Hepatocyte (in vitro differentiated cells): ENCODE results near the gene CSPG4.

ENCODE experiments used
- EZH2 ChIP-seq: fragments of 200-600 bp; sonication (generic); IDR thresholded peaks from 2 replicates; pipeline ENCODE4 v1.6.1; 2016; ENCODE audit warnings: antibody characterized with exemption, mild to moderate bottlenecking, borderline replicate concordance
- TF ChIP-seq, protein P1 (sequence below): fragments of 200-600 bp; sonication (generic); IDR thresholded peaks from 2 replicates; pipeline ENCODE4 v1.5.1; 2016; ENCODE audit warnings: antibody characterized with exemption, mild to moderate bottlenecking; ENCODE audit not compliant: poor library complexity

DNA sequence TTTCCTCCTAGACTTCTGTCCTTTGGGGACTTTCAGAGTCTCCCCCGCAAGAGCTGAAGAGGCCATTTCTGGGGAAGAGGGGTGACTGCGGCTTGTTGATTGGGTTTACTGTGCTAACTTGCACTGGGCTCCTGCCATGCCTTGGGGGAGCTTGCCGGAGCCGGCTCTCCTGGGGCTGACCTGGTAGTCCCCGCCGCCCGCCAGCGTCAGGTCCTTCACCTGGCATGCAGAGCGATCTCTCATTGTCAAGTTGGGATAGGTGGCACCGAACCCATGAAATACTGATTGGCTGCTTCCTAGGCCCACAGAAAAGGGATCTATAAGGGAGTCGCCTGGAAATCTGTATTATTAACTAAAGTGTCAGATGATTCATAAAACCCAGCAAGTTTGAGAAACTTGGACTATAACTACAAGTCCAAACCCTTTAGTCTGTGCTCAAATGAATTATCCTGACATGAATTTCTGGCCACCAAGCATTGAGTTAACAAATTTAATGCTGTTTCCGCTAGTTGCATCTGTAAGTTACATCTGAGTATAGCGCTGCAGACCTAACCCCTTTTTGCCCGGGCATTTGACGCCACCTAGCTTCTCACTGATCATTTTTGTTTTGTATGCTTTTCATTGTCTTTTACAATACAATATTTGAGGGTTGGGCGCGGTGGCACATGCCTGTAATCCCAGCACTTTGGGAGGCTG lies 72.0 kb downstream of the CSPG4 start:
- TF ChIP-seq, protein P1, sequence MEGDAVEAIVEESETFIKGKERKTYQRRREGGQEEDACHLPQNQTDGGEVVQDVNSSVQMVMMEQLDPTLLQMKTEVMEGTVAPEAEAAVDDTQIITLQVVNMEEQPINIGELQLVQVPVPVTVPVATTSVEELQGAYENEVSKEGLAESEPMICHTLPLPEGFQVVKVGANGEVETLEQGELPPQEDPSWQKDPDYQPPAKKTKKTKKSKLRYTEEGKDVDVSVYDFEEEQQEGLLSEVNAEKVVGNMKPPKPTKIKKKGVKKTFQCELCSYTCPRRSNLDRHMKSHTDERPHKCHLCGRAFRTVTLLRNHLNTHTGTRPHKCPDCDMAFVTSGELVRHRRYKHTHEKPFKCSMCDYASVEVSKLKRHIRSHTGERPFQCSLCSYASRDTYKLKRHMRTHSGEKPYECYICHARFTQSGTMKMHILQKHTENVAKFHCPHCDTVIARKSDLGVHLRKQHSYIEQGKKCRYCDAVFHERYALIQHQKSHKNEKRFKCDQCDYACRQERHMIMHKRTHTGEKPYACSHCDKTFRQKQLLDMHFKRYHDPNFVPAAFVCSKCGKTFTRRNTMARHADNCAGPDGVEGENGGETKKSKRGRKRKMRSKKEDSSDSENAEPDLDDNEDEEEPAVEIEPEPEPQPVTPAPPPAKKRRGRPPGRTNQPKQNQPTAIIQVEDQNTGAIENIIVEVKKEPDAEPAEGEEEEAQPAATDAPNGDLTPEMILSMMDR = peak; percentile 36
- TF ChIP-seq EZH2 = no peak
